HepG2 (cell line): ENCODE results near the gene CCN2. TPM values are rescaled to one million over a fixed set of nuclear protein-coding genes. Genes with fewer than 3 reads are reported as not detected.

Experiments used
- CCAR2 ChIP-seq: fragments of 200-400 bp; formaldehyde crosslinking; optimal IDR thresholded peaks from 2 replicates; pipeline ENCODE3; 2018; ENCODE audit warnings: low read depth, mild to moderate bottlenecking, low read length, moderate library complexity
- DBP ChIP-seq: sonication (generic); formaldehyde crosslinking; IDR thresholded peaks from 2 replicates; pipeline ENCODE4 v1.4.0; 2020; ENCODE audit warnings: missing genetic modification reagents; ENCODE audit errors: not compliant biosample characterization
- IKZF4 ChIP-seq: sonication (generic); formaldehyde crosslinking; IDR thresholded peaks from 2 replicates; pipeline ENCODE4 v1.5.1; 2020; ENCODE audit warnings: borderline replicate concordance, mild to moderate bottlenecking, low read depth, missing genetic modification reagents; ENCODE audit errors: not compliant biosample characterization
- MIXL1 ChIP-seq: IDR thresholded peaks from 2 replicates; pipeline ENCODE4 v1.6.1; 2016
- NR1H2 ChIP-seq: sonication (generic); formaldehyde crosslinking; IDR thresholded peaks from 2 replicates; pipeline ENCODE4 v1.8.1; 2022; ENCODE audit warnings: low read depth, missing genetic modification reagents, borderline replicate concordance
- PAF1 ChIP-seq: IDR thresholded peaks from 2 replicates; pipeline ENCODE4 v1.6.1; 2016; ENCODE audit warnings: missing genetic modification reagents, missing compliant biosample characterization
- ZNF776 ChIP-seq: sonication (generic); formaldehyde crosslinking; IDR thresholded peaks from 2 replicates; pipeline ENCODE4 v1.4.0; 2020; ENCODE audit warnings: mild to moderate bottlenecking, missing genetic modification reagents
- polyA plus RNA-seq, 8 experiments: library from polyadenylated mRNA; depleted of rRNA in 3 of 8; stranded (reverse) in 7 of 8; unstranded in 1 of 8; fragments of >200 nt; fragmentation: Illumina TruSeq in 4 of 8; extraction: Trizol in 4 of 8; gene quantifications; 2 replicates each; pipeline versions ENCODE4 v1.2.1 to v1.2.3, GENCODE V29; 2011 to 2016; ENCODE audit warnings: low read depth in 4 of 8, missing spikeins in 1 of 8, mixed read lengths in 1 of 8; ENCODE audit not compliant: insufficient read depth in 1 of 8
- total RNA-seq, 5 experiments: library from RNA; depleted of rRNA; stranded (reverse); fragments of >200 nt; fragmentation: Illumina TruSeq; extraction: Trizol; gene quantifications; 2 replicates each; pipeline ENCODE4 v1.2.3, GENCODE V29; 2016; ENCODE audit warnings: low read depth in 1 of 5
- TF ChIP-seq, protein P1 (sequence below): sonication (generic); formaldehyde crosslinking; conservative IDR thresholded peaks from 2 replicates; pipeline ENCODE4 v1.4.0; 2020; ENCODE audit warnings: missing genetic modification reagents
- TF ChIP-seq, protein P2 (sequence below): sonication (generic); formaldehyde crosslinking; IDR thresholded peaks from 2 replicates; pipeline ENCODE4 v1.4.0; 2020; ENCODE audit warnings: mild to moderate bottlenecking, missing genetic modification reagents
- TF ChIP-seq, protein P3 (sequence below): sonication (generic); formaldehyde crosslinking; IDR thresholded peaks from 2 replicates; pipeline ENCODE4 v1.4.0; 2020; ENCODE audit warnings: missing genetic modification reagents, borderline replicate concordance

CCN2 gene
- total and polyA plus RNA-seq, 2 of the 13 experiments (the other 11 are each of a cell fraction or from before 2014, with no cell fraction given) = 34.7 to 316 TPM

- TF ChIP-seq ZNF776 (CRISPR knock-in tag) (no peak), MIXL1 (peak; percentile 96), DBP (CRISPR knock-in tag) (no peak), PAF1 (CRISPR knock-in tag) (no peak), IKZF4 (CRISPR knock-in tag) (peak; percentile 51), CCAR2 (no peak), NR1H2 (CRISPR knock-in tag) (no peak)
- TF ChIP-seq, protein P1, sequence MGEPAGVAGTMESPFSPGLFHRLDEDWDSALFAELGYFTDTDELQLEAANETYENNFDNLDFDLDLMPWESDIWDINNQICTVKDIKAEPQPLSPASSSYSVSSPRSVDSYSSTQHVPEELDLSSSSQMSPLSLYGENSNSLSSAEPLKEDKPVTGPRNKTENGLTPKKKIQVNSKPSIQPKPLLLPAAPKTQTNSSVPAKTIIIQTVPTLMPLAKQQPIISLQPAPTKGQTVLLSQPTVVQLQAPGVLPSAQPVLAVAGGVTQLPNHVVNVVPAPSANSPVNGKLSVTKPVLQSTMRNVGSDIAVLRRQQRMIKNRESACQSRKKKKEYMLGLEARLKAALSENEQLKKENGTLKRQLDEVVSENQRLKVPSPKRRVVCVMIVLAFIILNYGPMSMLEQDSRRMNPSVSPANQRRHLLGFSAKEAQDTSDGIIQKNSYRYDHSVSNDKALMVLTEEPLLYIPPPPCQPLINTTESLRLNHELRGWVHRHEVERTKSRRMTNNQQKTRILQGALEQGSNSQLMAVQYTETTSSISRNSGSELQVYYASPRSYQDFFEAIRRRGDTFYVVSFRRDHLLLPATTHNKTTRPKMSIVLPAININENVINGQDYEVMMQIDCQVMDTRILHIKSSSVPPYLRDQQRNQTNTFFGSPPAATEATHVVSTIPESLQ (CRISPR knock-in tag) = peak; percentile 91; the same call in 1 of the 2 replicates
- TF ChIP-seq, protein P2, sequence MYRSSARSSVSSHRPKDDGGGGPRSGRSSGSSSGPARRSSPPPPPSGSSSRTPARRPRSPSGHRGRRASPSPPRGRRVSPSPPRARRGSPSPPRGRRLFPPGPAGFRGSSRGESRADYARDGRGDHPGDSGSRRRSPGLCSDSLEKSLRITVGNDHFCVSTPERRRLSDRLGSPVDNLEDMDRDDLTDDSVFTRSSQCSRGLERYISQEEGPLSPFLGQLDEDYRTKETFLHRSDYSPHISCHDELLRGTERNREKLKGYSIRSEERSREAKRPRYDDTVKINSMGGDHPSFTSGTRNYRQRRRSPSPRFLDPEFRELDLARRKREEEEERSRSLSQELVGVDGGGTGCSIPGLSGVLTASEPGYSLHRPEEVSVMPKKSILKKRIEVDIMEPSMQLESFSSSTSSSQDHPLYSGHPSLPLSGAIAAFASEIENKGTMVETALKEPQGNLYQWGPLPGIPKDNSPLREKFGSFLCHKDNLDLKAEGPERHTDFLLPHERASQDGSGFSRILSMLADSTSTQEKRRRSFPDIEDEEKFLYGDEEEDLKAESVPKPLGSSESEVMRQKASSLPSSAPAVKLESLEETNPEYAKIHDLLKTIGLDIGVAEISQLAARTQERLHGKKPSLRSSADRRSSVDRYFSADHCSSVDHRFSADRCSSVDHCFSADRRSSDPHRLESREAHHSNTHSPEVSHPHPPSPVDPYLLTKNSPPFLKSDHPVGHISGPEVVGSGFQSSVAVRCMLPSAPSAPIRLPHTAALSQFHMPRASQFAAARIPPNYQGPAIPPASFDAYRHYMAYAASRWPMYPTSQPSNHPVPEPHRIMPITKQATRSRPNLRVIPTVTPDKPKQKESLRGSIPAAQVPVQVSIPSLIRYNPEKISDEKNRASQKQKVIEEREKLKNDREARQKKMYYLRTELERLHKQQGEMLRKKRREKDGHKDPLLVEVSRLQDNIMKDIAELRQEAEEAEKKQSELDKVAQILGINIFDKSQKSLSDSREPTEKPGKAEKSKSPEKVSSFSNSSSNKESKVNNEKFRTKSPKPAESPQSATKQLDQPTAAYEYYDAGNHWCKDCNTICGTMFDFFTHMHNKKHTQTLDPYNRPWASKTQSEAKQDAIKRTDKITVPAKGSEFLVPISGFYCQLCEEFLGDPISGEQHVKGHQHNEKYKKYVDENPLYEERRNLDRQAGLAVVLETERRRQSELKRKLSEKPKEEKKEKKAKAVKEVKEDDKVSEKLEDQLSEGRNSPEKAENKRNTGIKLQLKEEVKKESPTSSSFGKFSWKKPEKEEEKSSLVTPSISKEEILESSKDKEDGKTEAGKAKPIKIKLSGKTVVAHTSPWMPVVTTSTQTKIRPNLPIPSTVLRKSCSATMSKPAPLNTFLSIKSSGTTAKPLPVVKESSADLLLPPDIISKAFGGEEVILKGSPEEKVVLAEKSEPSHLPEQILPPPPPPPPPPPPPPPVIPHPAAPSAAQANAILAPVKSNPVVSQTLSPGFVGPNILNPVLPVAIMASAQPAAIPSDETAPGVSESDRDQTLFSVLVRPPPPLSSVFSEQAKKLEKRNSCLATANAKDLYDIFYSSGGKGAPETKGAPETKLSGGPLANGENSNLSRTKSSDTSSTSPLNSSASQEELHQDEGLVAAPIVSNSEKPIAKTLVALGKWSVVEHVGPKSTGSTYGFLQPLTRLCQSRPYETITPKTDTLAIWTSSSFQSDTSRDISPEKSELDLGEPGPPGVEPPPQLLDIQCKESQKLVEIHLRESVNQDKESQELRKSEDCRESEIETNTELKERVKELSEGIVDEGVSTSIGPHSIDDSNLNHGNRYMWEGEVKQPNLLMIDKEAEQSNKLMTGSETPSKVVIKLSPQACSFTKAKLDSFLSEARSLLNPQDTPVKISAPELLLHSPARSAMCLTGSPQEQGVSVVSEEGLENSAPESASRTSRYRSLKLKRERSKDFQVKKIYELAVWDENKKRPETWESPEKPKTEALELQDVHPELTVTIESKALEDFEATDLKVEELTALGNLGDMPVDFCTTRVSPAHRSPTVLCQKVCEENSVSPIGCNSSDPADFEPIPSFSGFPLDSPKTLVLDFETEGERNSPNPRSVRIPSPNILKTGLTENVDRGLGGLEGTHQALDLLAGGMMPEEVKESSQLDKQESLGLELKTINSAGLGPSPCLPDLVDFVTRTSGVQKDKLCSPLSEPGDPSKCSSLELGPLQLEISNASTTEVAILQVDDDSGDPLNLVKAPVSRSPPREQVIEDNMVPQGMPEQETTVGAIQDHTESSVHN = no peak
- TF ChIP-seq, protein P3, sequence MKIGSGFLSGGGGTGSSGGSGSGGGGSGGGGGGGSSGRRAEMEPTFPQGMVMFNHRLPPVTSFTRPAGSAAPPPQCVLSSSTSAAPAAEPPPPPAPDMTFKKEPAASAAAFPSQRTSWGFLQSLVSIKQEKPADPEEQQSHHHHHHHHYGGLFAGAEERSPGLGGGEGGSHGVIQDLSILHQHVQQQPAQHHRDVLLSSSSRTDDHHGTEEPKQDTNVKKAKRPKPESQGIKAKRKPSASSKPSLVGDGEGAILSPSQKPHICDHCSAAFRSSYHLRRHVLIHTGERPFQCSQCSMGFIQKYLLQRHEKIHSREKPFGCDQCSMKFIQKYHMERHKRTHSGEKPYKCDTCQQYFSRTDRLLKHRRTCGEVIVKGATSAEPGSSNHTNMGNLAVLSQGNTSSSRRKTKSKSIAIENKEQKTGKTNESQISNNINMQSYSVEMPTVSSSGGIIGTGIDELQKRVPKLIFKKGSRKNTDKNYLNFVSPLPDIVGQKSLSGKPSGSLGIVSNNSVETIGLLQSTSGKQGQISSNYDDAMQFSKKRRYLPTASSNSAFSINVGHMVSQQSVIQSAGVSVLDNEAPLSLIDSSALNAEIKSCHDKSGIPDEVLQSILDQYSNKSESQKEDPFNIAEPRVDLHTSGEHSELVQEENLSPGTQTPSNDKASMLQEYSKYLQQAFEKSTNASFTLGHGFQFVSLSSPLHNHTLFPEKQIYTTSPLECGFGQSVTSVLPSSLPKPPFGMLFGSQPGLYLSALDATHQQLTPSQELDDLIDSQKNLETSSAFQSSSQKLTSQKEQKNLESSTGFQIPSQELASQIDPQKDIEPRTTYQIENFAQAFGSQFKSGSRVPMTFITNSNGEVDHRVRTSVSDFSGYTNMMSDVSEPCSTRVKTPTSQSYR (CRISPR knock-in tag) = peak; percentile 61; the same call in 1 of the 2 replicates
These were observed 7.6 kb upstream of the CCN2 start (continued) for GRCh38 chr6:131958542-131959470.
